Measurements from ENCODE around the gene FAM216A. TPM values are rescaled to one million over a fixed set of nuclear protein-coding genes. Genes with fewer than 3 reads are reported as not detected.

The FAM216A gene
- total and polyA plus RNA-seq, 9 of the 15 experiments (the other 6 are each of a cell fraction or from before 2014, with no cell fraction given) = 17.2 to 96.9 (median 48.5) TPM

GRCh38 chr12:110466791-110467190 is 1.9 kb upstream of the FAM216A start:
- FAIRE-seq (no peak), DNase-seq (ENCODE audit: extremely low read depth in 1 of 4, low spot score in 3 of 4) (no peak), ATAC-seq (no peak)
- ChIA-PET POLR2A (interaction anchor here (0.7 to 1.7 kb wide), 2 partner anchors 17 to 35 kb away, joined by 6 to 7 read pairs; partner anchors contain the start of gene ARPC3), CTCF (ENCODE audit: low intra/inter-chr PET ratio) (no interaction called here)
- peak overlapping the region; percentile 79; the same call in 2 of the 3 replicates for H3K27ac ChIP-seq (ENCODE audit: extremely low read depth, low read depth, low read length)
- 22% methylated on average over 5 of the region's 5 CpGs for WGBS (ENCODE audit: insufficient coverage, low coverage, missing lambda C conversion rate)
- in situ Hi-C loops (cut with MboI) (loop anchor here (5.0 kb wide), 1 partner anchor 141 kb away; no protein-coding TSS in a partner anchor), intact Hi-C loops (cut with micrococcal nuclease) (no loop called here)
- H2AFZ ChIP-seq (ENCODE audit: low read depth, low read length) = no peak overlapping the region
- H3K4me2 ChIP-seq (ENCODE audit: insufficient read depth, low read length) = peak overlapping the region; percentile 94
- H3K9me1 ChIP-seq (ENCODE audit: control insufficient read depth, insufficient read depth, low read length) = no peaks in the 10 kb centered on the region
- H4K20me1 ChIP-seq (replicated peaks; ENCODE audit: control insufficient read depth, insufficient read depth, low read length) = no peaks in the 10 kb centered on the region; the same call in 1 of the 2 replicates
- peaks cover 63% of the 10 kb centered on the region for H3K79me2 ChIP-seq (ENCODE audit: control insufficient read depth, insufficient read depth, low read length)
- TF ChIP-seq RAD51 (IDR thresholded peaks at IDR 0.05; ENCODE audit: borderline replicate concordance, low read depth) = no peak
- TF ChIP-seq TCFL5 (CRISPR knock-in tag; conservative IDR thresholded peaks at IDR 0.05) = no peak
- no peak for TF ChIP-seq TFAM (CRISPR knock-in tag; conservative IDR thresholded peaks at IDR 0.05)
- peak; percentile 46; the same call in 1 of the 2 replicates for TF ChIP-seq SPI1 (IDR thresholded peaks at IDR 0.05; ENCODE audit: borderline replicate concordance, low read depth, low read length)
- TF ChIP-seq XRCC5 (IDR thresholded peaks at IDR 0.05; ENCODE audit: low read depth, low read length) = no peak
- peaks cover 25 to 30% of the 10 kb centered on the region in 2 experiments; a peak in 4 of 5 replicates for H3K4me1 ChIP-seq (replicated peaks in 1 of 2; ENCODE audit: control insufficient read depth in 2 of 2, insufficient read depth in 2 of 2, low read length in 2 of 2)
- peaks cover 33% of the 10 kb centered on the region for H3K36me3 ChIP-seq (ENCODE audit: control insufficient read depth, insufficient read depth, low read length)
- no peaks in the 10 kb centered on the region for H3K9me3 ChIP-seq (replicated peaks; ENCODE audit: control insufficient read depth, insufficient read depth, low read depth, low read length)
- H3K4me3 ChIP-seq = peak overlapping the region; percentile 59
- BruUV-seq (replicated peaks) = no TSS peak
- H3K9ac ChIP-seq (ENCODE audit: insufficient read depth in 1 of 2, low read depth in 2 of 2, low read length in 2 of 2) = peak overlapping the region; percentile 89 to 91
- no peaks in the 10 kb centered on the region for H3K27me3 ChIP-seq (ENCODE audit: control insufficient read depth in 2 of 2, insufficient read depth in 2 of 2, low read length in 2 of 2)

GRCh38 chr12:110467847-110468213 is 815 bp upstream of the FAM216A start:
- CTCF ChIA-PET (ENCODE audit: low intra/inter-chr PET ratio) = interaction anchor here (1.7 to 3.0 kb wide), 2 partner anchors 132 to 134 kb away, joined by 5 to 15 read pairs; no protein-coding TSS in a partner anchor
- H3K9ac ChIP-seq (ENCODE audit: insufficient read depth in 1 of 2, low read depth in 2 of 2, low read length in 2 of 2) = peak overlapping the region; percentile 89 to 95
- WGBS (ENCODE audit: insufficient coverage, low coverage, missing lambda C conversion rate) = 0% methylated on average over 15 of the region's 15 CpGs
- H4K20me1 ChIP-seq (replicated peaks; ENCODE audit: control insufficient read depth, insufficient read depth, low read length) = no peaks in the 10 kb centered on the region; the same call in 1 of the 2 replicates
- H3K9me3 ChIP-seq (replicated peaks; ENCODE audit: control insufficient read depth, insufficient read depth, low read depth, low read length) = no peaks in the 10 kb centered on the region
- H3K9me1 ChIP-seq (ENCODE audit: control insufficient read depth, insufficient read depth, low read length) = no peaks in the 10 kb centered on the region
- POLR2A ChIA-PET = interaction anchor here (0.6 to 3.1 kb wide), 17 partner anchors 9 to 420 kb away, joined by 3 to 22 read pairs (median 4); partner anchors contain the start of genes ARPC3, RAD9B, TCTN1 and VPS29
- TSS peak; percentile 89 for BruUV-seq (replicated peaks)
- H2AFZ ChIP-seq (ENCODE audit: low read depth, low read length) = peak overlapping the region; percentile 97
- H3K27me3 ChIP-seq (ENCODE audit: control insufficient read depth in 2 of 2, insufficient read depth in 2 of 2, low read length in 2 of 2) = no peaks in the 10 kb centered on the region
- peaks cover 31% of the 10 kb centered on the region; the same call in 2 of the 3 replicates for H3K36me3 ChIP-seq (ENCODE audit: control insufficient read depth, insufficient read depth, low read length)
- H3K4me2 ChIP-seq (ENCODE audit: insufficient read depth, low read length) = peak overlapping the region; percentile 94
- peaks cover 61% of the 10 kb centered on the region for H3K79me2 ChIP-seq (ENCODE audit: control insufficient read depth, insufficient read depth, low read length)
- peak overlapping the region; percentile 59 for H3K4me3 ChIP-seq
- no peak for ATAC-seq
- in situ Hi-C loops (cut with MboI) = loop anchor here (5.0 kb wide), 1 partner anchor 139 kb away; no protein-coding TSS in a partner anchor
- no peak for FAIRE-seq
- DNase-seq (ENCODE audit: extremely low read depth in 1 of 4, low spot score in 3 of 4) = no peak
- peak overlapping the region; percentile 79 for H3K27ac ChIP-seq (ENCODE audit: extremely low read depth, low read depth, low read length)
- H3K4me1 ChIP-seq (replicated peaks in 1 of 2; ENCODE audit: control insufficient read depth in 2 of 2, insufficient read depth in 2 of 2, low read length in 2 of 2) = peaks cover 25 to 30% of the 10 kb centered on the region in 2 experiments; a peak in 4 of 5 replicates
- intact Hi-C loops (cut with micrococcal nuclease) = loop anchor here (2.0 kb wide), 1 partner anchor 17 kb away; the partner anchor contains the start of gene ARPC3
- TF ChIP-seq ATF6 (CRISPR knock-in tag; IDR thresholded peaks at IDR 0.05) = 0 out of 2 replicates have a peak, but pooled peaks have one; percentile 18
- TF ChIP-seq SUPT5H (IDR thresholded peaks at IDR 0.05) = peak; percentile 90; the same call in 1 of the 2 replicates
- TF ChIP-seq, protein P1, sequence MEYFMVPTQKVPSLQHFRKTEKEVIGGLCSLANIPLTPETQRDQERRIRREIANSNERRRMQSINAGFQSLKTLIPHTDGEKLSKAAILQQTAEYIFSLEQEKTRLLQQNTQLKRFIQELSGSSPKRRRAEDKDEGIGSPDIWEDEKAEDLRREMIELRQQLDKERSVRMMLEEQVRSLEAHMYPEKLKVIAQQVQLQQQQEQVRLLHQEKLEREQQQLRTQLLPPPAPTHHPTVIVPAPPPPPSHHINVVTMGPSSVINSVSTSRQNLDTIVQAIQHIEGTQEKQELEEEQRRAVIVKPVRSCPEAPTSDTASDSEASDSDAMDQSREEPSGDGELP (CRISPR knock-in tag; IDR thresholded peaks at IDR 0.05; ENCODE audit: borderline replicate concordance) = peak; percentile 85
- no peak for TF ChIP-seq PML (IDR thresholded peaks at IDR 0.05; ENCODE audit: low read length)
- no peak for TF ChIP-seq POLR2G (IDR thresholded peaks at IDR 0.05; ENCODE audit: low read depth, low read length)

Measured in K562 (cell line).